Stomach (tissue), 4 donors: Measurements from ENCODE around the gene RPP21.

Source experiments
- CTCF ChIP-seq, 7 experiments: fragments of 450-650 bp in 4 of 7; fragments of 200-600 bp in 3 of 7; sonication (generic) in 3 of 7; IDR thresholded peaks; one replicate each; pipeline ENCODE4 v1.5.1; 2016 to 2019; ENCODE audit warnings: antibody characterized with exemption in 7 of 7, control low read depth in 2 of 7, mild to moderate bottlenecking in 1 of 7
- EP300 ChIP-seq: sonication (generic); formaldehyde crosslinking; IDR thresholded peaks from one replicate; pipeline ENCODE4 v1.6.1; 2017; ENCODE audit warnings: antibody characterized with exemption
- POLR2A ChIP-seq, 4 donors: fragments of 450-650 bp; IDR thresholded peaks; one replicate each; pipeline ENCODE4 v1.6.1; 2016; ENCODE audit warnings: antibody characterized with exemption in 4 of 4, control low read depth in 2 of 4, mild to moderate bottlenecking in 1 of 4, moderate library complexity in 1 of 4

- no peak for TF ChIP-seq EP300
- TF ChIP-seq CTCF (IDR thresholded peaks at IDR 0.05): no peak
- no peak for TF ChIP-seq POLR2A (IDR thresholded peaks at IDR 0.05)
Observed at GRCh38 chr6:30360139-30360538, 15.2 kb downstream of the RPP21 start.
